Measurements from ENCODE around the gene TNFRSF19.

TNFRSF19 gene

GRCh38 chr13:23571431-23571830, 1.2 kb downstream of the TNFRSF19 start:
- H3K4me1 ChIP-seq (ENCODE audit: low read length) = no peaks in the 10 kb centered on the region
- no peak overlapping the region for H3K9ac ChIP-seq (ENCODE audit: low read length)
- H3K9me2 ChIP-seq (replicated peaks; ENCODE audit: insufficient read depth, low read length) = no peaks in the 10 kb centered on the region
- no peaks in the 10 kb centered on the region for H3K36me3 ChIP-seq (replicated peaks; ENCODE audit: insufficient read depth, low read length)
- H3F3A ChIP-seq (ENCODE audit: insufficient read depth, low read length) = no peaks in the 10 kb centered on the region
- no peak overlapping the region for H3K4me2 ChIP-seq (ENCODE audit: low read depth, low read length)
- no peaks in the 10 kb centered on the region for H3K9me3 ChIP-seq (replicated peaks; ENCODE audit: insufficient read depth, low read length)
- H3K4me3 ChIP-seq (ENCODE audit: low read length) = no peak overlapping the region
- H2AFZ ChIP-seq (ENCODE audit: low read length) = no peak overlapping the region
- no peaks in the 10 kb centered on the region for H4K20me1 ChIP-seq (ENCODE audit: insufficient read depth, low read length)
- no peaks in the 10 kb centered on the region for H3K27me3 ChIP-seq (replicated peaks; ENCODE audit: insufficient read depth, low read length)
- no peaks in the 10 kb centered on the region for H3K79me2 ChIP-seq (ENCODE audit: low read length)
- DNase-seq = no peak
- TF ChIP-seq EZH2 (optimal IDR thresholded peaks at IDR 0.05; ENCODE audit: low read depth, low read length) (no peak), CTCF (IDR thresholded peaks at IDR 0.05; ENCODE audit: low read length) (no peak), EZH2phosphoT487 (IDR thresholded peaks at IDR 0.05; ENCODE audit: low read length) (no peak)
- H3K27ac ChIP-seq (ENCODE audit: low read length) = no peak overlapping the region

DNA sequence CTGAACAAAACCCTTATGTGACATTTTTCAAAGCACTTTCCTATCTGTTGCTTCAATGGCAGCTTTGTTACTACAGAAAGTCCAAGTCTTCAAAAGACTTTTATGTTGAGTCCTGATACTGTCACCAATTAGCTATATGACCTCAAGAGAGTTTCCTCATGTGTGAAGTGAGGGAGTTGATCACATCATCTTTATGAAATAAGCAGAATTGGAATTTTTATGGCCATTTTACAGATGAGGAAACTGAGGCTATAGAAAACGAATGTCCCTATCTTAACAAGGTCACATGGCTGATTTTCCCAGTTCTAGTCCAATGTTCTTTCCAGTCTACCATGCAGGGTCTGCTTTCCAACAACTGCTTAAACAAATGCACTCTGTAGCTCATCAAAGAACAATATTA, 2.6 kb downstream of the TNFRSF19 start:
- no peak overlapping the region for H3K9ac ChIP-seq (ENCODE audit: low read length)
- no peak overlapping the region for H2AFZ ChIP-seq (ENCODE audit: low read length)
- H4K20me1 ChIP-seq (ENCODE audit: insufficient read depth, low read length) = no peaks in the 10 kb centered on the region
- H3K9me3 ChIP-seq (replicated peaks; ENCODE audit: insufficient read depth, low read length) = no peaks in the 10 kb centered on the region
- no peaks in the 10 kb centered on the region for H3K4me1 ChIP-seq (ENCODE audit: low read length)
- DNase-seq = no peak
- H3K4me2 ChIP-seq (ENCODE audit: low read depth, low read length) = no peak overlapping the region
- H3K4me3 ChIP-seq (ENCODE audit: low read length) = no peak overlapping the region
- no peaks in the 10 kb centered on the region for H3K27me3 ChIP-seq (replicated peaks; ENCODE audit: insufficient read depth, low read length)
- no peaks in the 10 kb centered on the region for H3K9me2 ChIP-seq (replicated peaks; ENCODE audit: insufficient read depth, low read length)
- H3K27ac ChIP-seq (ENCODE audit: low read length) = no peak overlapping the region
- no peaks in the 10 kb centered on the region for H3F3A ChIP-seq (ENCODE audit: insufficient read depth, low read length)
- H3K36me3 ChIP-seq (replicated peaks; ENCODE audit: insufficient read depth, low read length) = no peaks in the 10 kb centered on the region
- TF ChIP-seq EZH2 (optimal IDR thresholded peaks at IDR 0.05; ENCODE audit: low read depth, low read length) (no peak), EZH2phosphoT487 (IDR thresholded peaks at IDR 0.05; ENCODE audit: low read length) (no peak), CTCF (IDR thresholded peaks at IDR 0.05; ENCODE audit: low read length) (no peak)
- no peaks in the 10 kb centered on the region for H3K79me2 ChIP-seq (ENCODE audit: low read length)

DNA sequence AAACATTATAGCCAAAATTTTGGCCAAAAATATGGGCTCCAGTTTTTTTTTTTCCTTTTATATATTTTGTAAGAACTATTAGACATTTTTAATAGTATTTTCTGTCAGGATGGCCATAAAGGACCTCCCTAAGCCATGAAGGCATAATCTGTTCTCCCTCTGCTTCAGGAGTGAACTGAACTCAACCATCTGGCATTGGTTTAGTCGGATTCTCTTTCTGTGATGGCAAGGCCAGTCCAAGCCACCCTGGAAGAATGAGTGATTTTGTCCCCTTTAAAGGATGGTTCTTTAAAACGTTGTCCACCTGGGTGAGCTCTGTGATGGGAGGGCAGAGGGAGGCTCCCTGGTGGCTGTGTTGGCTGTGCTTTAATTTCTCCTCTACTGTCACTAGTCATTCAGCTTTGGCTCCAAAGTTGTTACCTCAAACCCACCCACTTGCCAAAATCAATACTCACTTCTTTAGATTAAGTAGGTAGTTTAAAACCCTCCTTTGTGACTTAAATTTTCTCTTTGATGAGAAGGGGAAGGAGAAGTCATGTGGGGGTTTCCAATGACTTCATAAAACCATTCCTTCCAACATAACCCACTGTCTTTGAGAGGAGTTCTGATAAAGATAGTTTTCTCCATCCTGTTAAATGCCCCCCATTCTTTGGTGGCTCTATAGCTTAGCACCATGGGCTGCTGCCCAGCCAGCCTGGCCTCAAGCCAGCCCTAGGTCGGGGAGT, 4.4 kb downstream of the TNFRSF19 start:
- DNase-seq = no peak
- Histone ChIP-seq H3K79me2 (ENCODE audit: low read length) (no peaks in the 10 kb centered on the region), H3K9me2 (replicated peaks; ENCODE audit: insufficient read depth, low read length) (no peaks in the 10 kb centered on the region), H3K9ac (ENCODE audit: low read length) (no peak overlapping the region), H3K4me1 (ENCODE audit: low read length) (no peaks in the 10 kb centered on the region), H3K4me2 (ENCODE audit: low read depth, low read length) (no peak overlapping the region), H3K27ac (ENCODE audit: low read length) (no peak overlapping the region), H3K4me3 (ENCODE audit: low read length) (no peak overlapping the region), H3K27me3 (replicated peaks; ENCODE audit: insufficient read depth, low read length) (no peaks in the 10 kb centered on the region), H2AFZ (ENCODE audit: low read length) (no peak overlapping the region), H3K9me3 (replicated peaks; ENCODE audit: insufficient read depth, low read length) (no peaks in the 10 kb centered on the region), H3F3A (ENCODE audit: insufficient read depth, low read length) (0 out of 2 replicates have a peak, but pooled peaks cover 3% of the 10 kb centered on the region), H4K20me1 (ENCODE audit: insufficient read depth, low read length) (no peaks in the 10 kb centered on the region), H3K36me3 (replicated peaks; ENCODE audit: insufficient read depth, low read length) (no peaks in the 10 kb centered on the region)
- TF ChIP-seq CTCF (IDR thresholded peaks at IDR 0.05; ENCODE audit: low read length) (no peak), EZH2phosphoT487 (IDR thresholded peaks at IDR 0.05; ENCODE audit: low read length) (no peak), EZH2 (optimal IDR thresholded peaks at IDR 0.05; ENCODE audit: low read depth, low read length) (no peak)

Data from MM.1S (cell line).